Fibroblast of the aortic adventitia (primary cell): ENCODE measurements around the gene SESN2. TPM values are rescaled to one million over a fixed set of nuclear protein-coding genes. Genes with fewer than 3 reads are reported as not detected.

Experiments used
- DNase-seq: peaks from one replicate; pipeline ENCODE4 v3.0.0-alpha.2; 2010; ENCODE audit warnings: low read depth
- H3K4me3 ChIP-seq: 2 replicates; pipeline ENCODE4 v1.5.1; 2011; ENCODE audit warnings: low read depth, mild to moderate bottlenecking, control low read depth, low read length, moderate library complexity
- total RNA-seq: library from RNA; depleted of rRNA; stranded (reverse); fragments of >200 nt; gene quantifications from 2 replicates; pipeline ENCODE4 v1.2.3, GENCODE V29; 2012; ENCODE audit warnings: low replicate concordance
- TF ChIP-seq, protein P1 (sequence below): IDR thresholded peaks from 2 replicates; pipeline ENCODE4 v1.5.1; 2011; ENCODE audit warnings: mild to moderate bottlenecking, low read length, control low read depth, inconsistent platforms; ENCODE audit not compliant: insufficient read depth

The SESN2 gene
- total RNA-seq, 1 donor, result 47.4 TPM

- no peak for DNase-seq
- TF ChIP-seq, protein P1, sequence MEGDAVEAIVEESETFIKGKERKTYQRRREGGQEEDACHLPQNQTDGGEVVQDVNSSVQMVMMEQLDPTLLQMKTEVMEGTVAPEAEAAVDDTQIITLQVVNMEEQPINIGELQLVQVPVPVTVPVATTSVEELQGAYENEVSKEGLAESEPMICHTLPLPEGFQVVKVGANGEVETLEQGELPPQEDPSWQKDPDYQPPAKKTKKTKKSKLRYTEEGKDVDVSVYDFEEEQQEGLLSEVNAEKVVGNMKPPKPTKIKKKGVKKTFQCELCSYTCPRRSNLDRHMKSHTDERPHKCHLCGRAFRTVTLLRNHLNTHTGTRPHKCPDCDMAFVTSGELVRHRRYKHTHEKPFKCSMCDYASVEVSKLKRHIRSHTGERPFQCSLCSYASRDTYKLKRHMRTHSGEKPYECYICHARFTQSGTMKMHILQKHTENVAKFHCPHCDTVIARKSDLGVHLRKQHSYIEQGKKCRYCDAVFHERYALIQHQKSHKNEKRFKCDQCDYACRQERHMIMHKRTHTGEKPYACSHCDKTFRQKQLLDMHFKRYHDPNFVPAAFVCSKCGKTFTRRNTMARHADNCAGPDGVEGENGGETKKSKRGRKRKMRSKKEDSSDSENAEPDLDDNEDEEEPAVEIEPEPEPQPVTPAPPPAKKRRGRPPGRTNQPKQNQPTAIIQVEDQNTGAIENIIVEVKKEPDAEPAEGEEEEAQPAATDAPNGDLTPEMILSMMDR, result no peak
- H3K4me3 ChIP-seq, result no peak overlapping the region
Observed at GRCh38 chr1:28308750-28309149, 49.4 kb downstream of the SESN2 start.

DNA sequence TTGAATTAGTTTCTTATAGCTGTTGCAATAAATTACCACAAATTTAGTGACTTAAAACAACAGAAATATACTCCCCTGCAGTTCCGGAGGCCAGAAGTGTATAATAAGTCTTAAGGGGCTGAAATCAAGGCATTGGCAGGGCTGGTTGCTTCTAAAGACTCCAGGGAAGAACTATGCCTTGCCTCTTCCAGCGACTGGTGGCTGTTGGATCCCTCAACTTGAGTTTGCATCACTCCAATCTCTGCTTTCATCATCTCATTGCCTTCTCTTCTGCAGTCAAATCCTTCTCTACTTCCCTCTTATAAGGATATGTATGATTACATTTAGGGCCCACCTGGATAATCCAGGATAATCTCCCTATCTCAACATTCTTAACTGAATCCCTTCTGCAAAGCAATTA is 50.4 kb downstream of the SESN2 start:
- TF ChIP-seq, protein P1, result no peak
- no peak overlapping the region for H3K4me3 ChIP-seq
- DNase-seq, result no peak

DNA sequence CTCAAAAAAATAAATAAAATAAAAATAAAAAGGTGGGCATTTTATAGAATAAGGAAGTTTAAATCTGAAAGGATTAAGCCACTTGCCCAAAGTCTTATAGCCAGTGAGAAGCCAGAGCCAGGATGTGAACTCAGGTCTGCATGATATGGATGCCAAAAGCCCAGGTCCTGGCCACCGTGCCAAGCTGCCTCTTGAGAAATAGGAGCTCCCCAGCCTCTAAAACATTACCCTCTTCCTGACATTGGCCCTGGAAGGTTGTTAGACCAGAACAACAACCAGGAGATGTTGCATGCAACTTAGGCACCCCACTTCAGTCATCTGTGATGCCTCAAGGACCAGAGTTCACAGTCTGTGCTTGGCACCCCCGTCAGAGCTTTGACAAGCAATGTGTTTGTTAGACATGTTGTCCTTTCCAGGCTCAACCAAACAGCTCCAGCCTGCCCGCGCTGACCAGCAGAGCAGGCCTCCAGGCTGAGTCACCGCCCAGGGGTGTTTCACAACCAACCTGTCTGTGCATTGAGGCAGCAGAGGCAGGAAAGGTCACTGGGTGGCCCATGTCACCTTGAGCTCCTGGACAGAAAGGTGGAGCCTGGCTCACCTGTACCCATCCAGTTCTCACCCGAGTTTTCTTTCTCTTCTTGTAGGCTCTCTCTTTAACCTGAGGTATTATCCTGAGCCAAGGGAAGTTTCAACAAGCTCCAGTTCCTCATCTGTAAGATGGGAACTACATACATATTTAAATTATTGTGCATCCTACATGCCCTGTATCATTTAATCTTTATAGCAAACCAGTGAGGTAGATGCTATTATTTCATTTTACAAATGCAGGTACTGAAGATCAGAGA is 54.6 kb downstream of the SESN2 start:
- H3K4me3 ChIP-seq, result no peak overlapping the region
- TF ChIP-seq, protein P1, result no peak
- peak; percentile 43 for DNase-seq

DNA sequence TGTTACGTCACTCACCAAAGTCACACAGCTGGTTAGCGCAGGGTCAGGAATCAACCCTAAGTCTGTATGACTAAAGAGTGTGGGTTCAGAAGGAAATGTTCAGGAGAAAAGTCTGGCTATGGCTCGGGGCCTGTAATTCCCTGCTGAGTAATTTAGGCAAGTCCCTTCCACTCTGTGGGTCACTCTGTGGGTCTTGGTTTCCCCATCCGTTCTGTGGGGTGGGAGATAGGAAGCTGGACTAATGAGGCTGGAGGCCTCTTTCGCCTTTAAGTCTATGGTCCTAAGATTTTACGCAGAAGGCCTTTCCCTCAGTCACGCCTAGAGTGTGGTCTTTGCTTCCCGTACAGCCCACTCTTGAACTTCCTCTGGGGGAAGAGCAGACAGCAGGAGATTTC is 55.2 kb downstream of the SESN2 start:
- no peak for DNase-seq
- TF ChIP-seq, protein P1, result no peak
- no peak overlapping the region for H3K4me3 ChIP-seq

- H3K4me3 ChIP-seq, result no peak overlapping the region
- TF ChIP-seq, protein P1, result no peak
- no peak for DNase-seq
Observed at GRCh38 chr1:28317014-28317413, 57.7 kb downstream of the SESN2 start.

DNA sequence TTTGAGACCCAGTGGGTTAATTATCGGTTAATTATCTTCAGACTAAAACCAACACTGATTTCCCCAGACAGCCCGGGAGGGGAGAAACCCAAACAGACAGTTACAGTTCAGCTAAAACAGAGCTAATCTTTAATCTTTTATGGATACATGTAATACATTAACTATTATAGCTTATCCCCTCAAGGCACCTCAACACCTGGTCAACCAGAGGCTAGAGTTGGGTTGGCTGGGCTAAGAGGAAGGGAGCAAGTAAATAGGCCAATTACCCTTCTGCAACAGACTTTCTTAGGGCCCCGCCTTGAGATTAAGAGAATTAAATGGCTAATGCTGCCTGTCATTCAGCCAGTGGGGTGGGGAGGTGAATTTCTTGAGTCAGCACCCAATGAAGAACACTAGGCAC is 62.9 kb downstream of the SESN2 start:
- no peak for DNase-seq
- TF ChIP-seq, protein P1, result no peak
- H3K4me3 ChIP-seq, result no peak overlapping the region
